Measurements from ENCODE around the gene TEX26. TPM values are rescaled to one million over a fixed set of nuclear protein-coding genes. Genes with fewer than 3 reads are reported as not detected.
A peak's percentile ranks its signal among the peaks of the same experiment; 100 is the strongest.

The TEX26 gene
- total and polyA plus RNA-seq, 4 donors = 0.67 to 6.2 (median 2.5) TPM; not detected in 1

- no peaks in the 10 kb centered on the region for H3K4me1 ChIP-seq (ENCODE audit: control insufficient read depth in 5 of 5, insufficient read depth in 5 of 5, low read length in 5 of 5)
- H3K36me3 ChIP-seq (ENCODE audit: control insufficient read depth in 4 of 4, insufficient read depth in 4 of 4, low read length in 4 of 4) = no peaks in the 10 kb centered on the region
- WGBS, 2 donors = 53 to 73% methylated on average over 8 of the region's 8 CpGs
- ATAC-seq (ENCODE audit: insufficient read depth, low FRiP score) (no peak), DNase-seq (peak; percentile 42 to 71 (median 50))
- no peak overlapping the region for H3K9ac ChIP-seq (ENCODE audit: insufficient read depth in 1 of 2, low read length in 2 of 2)
- peaks cover 0 to 4% (median 0%) of the 10 kb centered on the region in 4 donors for H3K9me3 ChIP-seq (ENCODE audit: control insufficient read depth in 4 of 4, insufficient read depth in 3 of 4, low read length in 3 of 4)
- no peak for TF ChIP-seq CTCF (IDR thresholded peaks at IDR 0.05; ENCODE audit: control extremely low read depth, extremely low read depth)
- H3K27me3 ChIP-seq (ENCODE audit: control insufficient read depth in 3 of 3, insufficient read depth in 3 of 3, low read length in 2 of 3) = no peaks in the 10 kb centered on the region
- H3K27ac ChIP-seq (ENCODE audit: low read depth in 1 of 2, low read length in 1 of 2) = no peak overlapping the region
- H3K4me3 ChIP-seq = no peak overlapping the region
Measured at GRCh38 chr13:30991184-30991583, 58.7 kb downstream of the TEX26 start.

GRCh38 chr13:30991922-30992321, 59.5 kb downstream of the TEX26 start:
- no peak for TF ChIP-seq CTCF (IDR thresholded peaks at IDR 0.05; ENCODE audit: control extremely low read depth, extremely low read depth)
- Histone ChIP-seq H3K9ac (ENCODE audit: insufficient read depth in 1 of 2, low read length in 2 of 2) (no peak overlapping the region), H3K27ac (ENCODE audit: low read depth in 1 of 2, low read length in 1 of 2) (no peak overlapping the region), H3K27me3 (ENCODE audit: control insufficient read depth in 3 of 3, insufficient read depth in 3 of 3, low read length in 2 of 3) (no peaks in the 10 kb centered on the region), H3K36me3 (ENCODE audit: control insufficient read depth in 4 of 4, insufficient read depth in 4 of 4, low read length in 4 of 4) (no peaks in the 10 kb centered on the region), H3K9me3 (ENCODE audit: control insufficient read depth in 4 of 4, insufficient read depth in 3 of 4, low read length in 3 of 4) (peaks cover 0 to 4% (median 0%) of the 10 kb centered on the region in 4 donors), H3K4me1 (ENCODE audit: control insufficient read depth in 5 of 5, insufficient read depth in 5 of 5, low read length in 5 of 5) (no peaks in the 10 kb centered on the region), H3K4me3 (no peak overlapping the region)
- DNase-seq (peak in 1 of 3 donors; percentile 41), ATAC-seq (ENCODE audit: insufficient read depth, low FRiP score) (no peak)
- 80 to 85% methylated on average over 7 of the region's 7 CpGs for WGBS, 2 donors

- WGBS, 2 donors = 75 to 79% methylated on average over 1 of the region's 1 CpG
- no peak for TF ChIP-seq CTCF (IDR thresholded peaks at IDR 0.05; ENCODE audit: control extremely low read depth, extremely low read depth)
- Histone ChIP-seq H3K27ac (ENCODE audit: low read depth in 1 of 2, low read length in 1 of 2) (no peak overlapping the region), H3K9ac (ENCODE audit: insufficient read depth in 1 of 2, low read length in 2 of 2) (no peak overlapping the region), H3K4me1 (ENCODE audit: control insufficient read depth in 5 of 5, insufficient read depth in 5 of 5, low read length in 5 of 5) (peaks cover 0 to 13% (median 1%) of the 10 kb centered on the region in 5 donors), H3K36me3 (ENCODE audit: control insufficient read depth in 4 of 4, insufficient read depth in 4 of 4, low read length in 4 of 4) (no peaks in the 10 kb centered on the region), H3K4me3 (no peak overlapping the region), H3K27me3 (ENCODE audit: control insufficient read depth in 3 of 3, insufficient read depth in 3 of 3, low read length in 2 of 3) (no peaks in the 10 kb centered on the region), H3K9me3 (ENCODE audit: control insufficient read depth in 4 of 4, insufficient read depth in 3 of 4, low read length in 3 of 4) (peaks cover 0 to 2% (median 0%) of the 10 kb centered on the region in 4 donors)
- ATAC-seq (ENCODE audit: insufficient read depth, low FRiP score) = no peak
- DNase-seq = no peak
Measured at GRCh38 chr13:30995331-30995730, 62.9 kb downstream of the TEX26 start.

GRCh38 chr13:30997697-30998096, 65.2 kb downstream of the TEX26 start:
- no peak overlapping the region for H3K4me3 ChIP-seq
- no peak overlapping the region for H3K9ac ChIP-seq (ENCODE audit: insufficient read depth in 1 of 2, low read length in 2 of 2)
- DNase-seq = peak; percentile 43 to 50 (median 50)
- TF ChIP-seq CTCF (IDR thresholded peaks at IDR 0.05; ENCODE audit: control extremely low read depth, extremely low read depth) = no peak
- H3K4me1 ChIP-seq (ENCODE audit: control insufficient read depth in 5 of 5, insufficient read depth in 5 of 5, low read length in 5 of 5) = peaks cover 0 to 13% (median 1%) of the 10 kb centered on the region in 5 donors
- 56 to 69% methylated on average over 2 of the region's 2 CpGs for WGBS, 2 donors
- H3K9me3 ChIP-seq (ENCODE audit: control insufficient read depth in 4 of 4, insufficient read depth in 3 of 4, low read length in 3 of 4) = peaks cover 0 to 2% (median 0%) of the 10 kb centered on the region in 4 donors
- H3K27me3 ChIP-seq (ENCODE audit: control insufficient read depth in 3 of 3, insufficient read depth in 3 of 3, low read length in 2 of 3) = no peaks in the 10 kb centered on the region
- no peak for ATAC-seq (ENCODE audit: insufficient read depth, low FRiP score)
- no peak overlapping the region for H3K27ac ChIP-seq (ENCODE audit: low read depth in 1 of 2, low read length in 1 of 2)
- no peaks in the 10 kb centered on the region for H3K36me3 ChIP-seq (ENCODE audit: control insufficient read depth in 4 of 4, insufficient read depth in 4 of 4, low read length in 4 of 4)
